Stomach (tissue), 4 donors: ENCODE results near the gene TOMM22.

Source experiments
- CTCF ChIP-seq, 7 experiments: fragments of 450-650 bp in 4 of 7; fragments of 200-600 bp in 3 of 7; sonication (generic) in 3 of 7; IDR thresholded peaks; one replicate each; pipeline ENCODE4 v1.5.1; 2016 to 2019; ENCODE audit warnings: antibody characterized with exemption in 7 of 7, control low read depth in 2 of 7, mild to moderate bottlenecking in 1 of 7
- POLR2A ChIP-seq, 4 donors: fragments of 450-650 bp; IDR thresholded peaks; one replicate each; pipeline ENCODE4 v1.6.1; 2016; ENCODE audit warnings: antibody characterized with exemption in 4 of 4, control low read depth in 2 of 4, mild to moderate bottlenecking in 1 of 4, moderate library complexity in 1 of 4
- POLR2AphosphoS5 ChIP-seq, 3 donors: sonication (generic); formaldehyde crosslinking; IDR thresholded peaks; one replicate each; pipeline ENCODE4 v1.6.1; 2016; ENCODE audit warnings: antibody characterized with exemption in 3 of 3

GRCh38 chr22:38681582-38682335 is at the start of gene TOMM22:
- TF ChIP-seq CTCF (IDR thresholded peaks at IDR 0.05) (peak in 3 of 7 experiments; percentile 41 to 68 (median 57)), POLR2AphosphoS5 (IDR thresholded peaks at IDR 0.05) (peak; percentile 76 to 96 (median 88)), POLR2A (IDR thresholded peaks at IDR 0.05) (no peak)
